Astrocyte (in vitro differentiated cells and primary cell): Measurements from ENCODE around the gene GOPC.

ENCODE experiments used
- CTCF ChIP-seq: IDR thresholded peaks from 2 replicates; pipeline ENCODE4 v1.5.1; 2011; ENCODE audit warnings: low read depth, mild to moderate bottlenecking, inconsistent platforms, low read length, moderate library complexity; ENCODE audit not compliant: insufficient read depth
- EZH2 ChIP-seq: IDR thresholded peaks from 2 replicates; pipeline ENCODE4 v1.6.1; 2012; ENCODE audit warnings: mild to moderate bottlenecking, low read length, inconsistent platforms; ENCODE audit not compliant: insufficient read depth

GRCh38 chr6:117521791-117522502 lies 80.4 kb downstream of the GOPC start:
- TF ChIP-seq CTCF (no peak), EZH2 (no peak)
